ENCODE data around the gene RUSF1.

- TF ChIP-seq CTCF (conservative IDR thresholded peaks at IDR 0.05; ENCODE audit: low read depth, low read length): no peak
- no peak for TF ChIP-seq EZH2 (IDR thresholded peaks at IDR 0.05; ENCODE audit: low read length, unreplicated experiment)
Measured at GRCh38 chr16:31475946-31476302, 32.3 kb downstream of the RUSF1 start.

Measured in PC-3 (cell line).